BE2C (cell line): Measurements from ENCODE around the gene UBB.

Experiments
- DNase-seq: peaks from one replicate; pipeline ENCODE4 v3.0.0-alpha.2; 2020
- H3K27me3 ChIP-seq: fragments of 250-450 bp; sonication (Bioruptor Pico); 2 replicates; pipeline ENCODE4 v1.5.1; 2020; ENCODE audit warnings: mild to moderate bottlenecking
- H3K36me3 ChIP-seq: fragments of 250-450 bp; sonication (Bioruptor Pico); 2 replicates; pipeline ENCODE4 v1.5.1; 2020; ENCODE audit warnings: mild to moderate bottlenecking
- H3K4me1 ChIP-seq: fragments of 250-450 bp; sonication (Bioruptor Pico); 2 replicates; pipeline ENCODE4 v1.5.1; 2020
- H3K4me3 ChIP-seq: 2 replicates; pipeline ENCODE4 v1.5.1; 2011; ENCODE audit warnings: low read depth, low read length
- H3K9me3 ChIP-seq: fragments of 250-450 bp; sonication (Bioruptor Pico); 2 replicates; pipeline ENCODE4 v1.5.1; 2020
- TF ChIP-seq, protein P1 (sequence below): IDR thresholded peaks from 2 replicates; pipeline ENCODE4 v1.5.1; 2012; ENCODE audit warnings: mild to moderate bottlenecking, low read depth, low read length

Gene UBB

GRCh38 chr17:16432017-16432416, 51.1 kb downstream of the UBB start:
- H3K4me3 ChIP-seq = no peak overlapping the region
- H3K36me3 ChIP-seq = no peaks in the 10 kb centered on the region
- H3K27me3 ChIP-seq = no peaks in the 10 kb centered on the region
- no peaks in the 10 kb centered on the region for H3K9me3 ChIP-seq
- TF ChIP-seq, protein P1, sequence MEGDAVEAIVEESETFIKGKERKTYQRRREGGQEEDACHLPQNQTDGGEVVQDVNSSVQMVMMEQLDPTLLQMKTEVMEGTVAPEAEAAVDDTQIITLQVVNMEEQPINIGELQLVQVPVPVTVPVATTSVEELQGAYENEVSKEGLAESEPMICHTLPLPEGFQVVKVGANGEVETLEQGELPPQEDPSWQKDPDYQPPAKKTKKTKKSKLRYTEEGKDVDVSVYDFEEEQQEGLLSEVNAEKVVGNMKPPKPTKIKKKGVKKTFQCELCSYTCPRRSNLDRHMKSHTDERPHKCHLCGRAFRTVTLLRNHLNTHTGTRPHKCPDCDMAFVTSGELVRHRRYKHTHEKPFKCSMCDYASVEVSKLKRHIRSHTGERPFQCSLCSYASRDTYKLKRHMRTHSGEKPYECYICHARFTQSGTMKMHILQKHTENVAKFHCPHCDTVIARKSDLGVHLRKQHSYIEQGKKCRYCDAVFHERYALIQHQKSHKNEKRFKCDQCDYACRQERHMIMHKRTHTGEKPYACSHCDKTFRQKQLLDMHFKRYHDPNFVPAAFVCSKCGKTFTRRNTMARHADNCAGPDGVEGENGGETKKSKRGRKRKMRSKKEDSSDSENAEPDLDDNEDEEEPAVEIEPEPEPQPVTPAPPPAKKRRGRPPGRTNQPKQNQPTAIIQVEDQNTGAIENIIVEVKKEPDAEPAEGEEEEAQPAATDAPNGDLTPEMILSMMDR = no peak
- H3K4me1 ChIP-seq = peaks cover 3% of the 10 kb centered on the region; the same call in 1 of the 2 replicates
- DNase-seq = no peak
